Measurements from ENCODE around the gene PRRX1.
A peak's percentile ranks its signal among the peaks of the same experiment; 100 is the strongest.

PRRX1 gene

DNA sequence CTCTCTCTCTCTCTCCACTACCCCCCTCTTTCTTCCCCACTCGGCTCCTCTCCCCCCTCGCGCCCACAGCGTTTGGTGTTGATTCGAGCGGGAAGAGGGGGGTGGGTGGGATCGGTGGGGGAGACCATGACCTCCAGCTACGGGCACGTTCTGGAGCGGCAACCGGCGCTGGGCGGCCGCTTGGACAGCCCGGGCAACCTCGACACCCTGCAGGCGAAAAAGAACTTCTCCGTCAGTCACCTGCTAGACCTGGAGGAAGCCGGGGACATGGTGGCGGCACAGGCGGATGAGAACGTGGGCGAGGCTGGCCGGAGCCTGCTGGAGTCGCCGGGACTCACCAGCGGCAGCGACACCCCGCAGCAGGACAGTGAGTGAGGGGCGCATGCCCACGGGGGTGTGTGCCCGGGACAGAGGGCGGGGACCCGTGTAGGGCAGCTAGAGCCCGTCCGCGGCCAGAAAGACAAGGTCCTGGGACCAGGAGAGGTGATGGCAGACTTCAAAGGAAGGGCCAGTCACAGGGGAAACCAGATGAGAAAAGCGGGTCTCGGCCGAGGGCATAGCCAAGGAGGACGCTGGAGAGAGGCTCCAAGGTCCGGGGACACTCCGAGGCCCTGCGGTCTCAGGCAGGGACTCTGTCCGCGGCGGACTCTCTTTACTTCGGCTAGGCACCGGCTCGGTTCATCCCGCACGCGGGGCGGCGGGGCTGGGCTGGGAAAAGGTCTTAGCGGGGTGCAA is at the start of gene PRRX1:
Gene PRRX1, plus strand, starts transcription at position 39 of the 735 bp plus-strand sequence. Its CDS starts 88 bp downstream, at position 127.
- DNase-seq: peak; percentile 54 to 83 (median 69)

DNA sequence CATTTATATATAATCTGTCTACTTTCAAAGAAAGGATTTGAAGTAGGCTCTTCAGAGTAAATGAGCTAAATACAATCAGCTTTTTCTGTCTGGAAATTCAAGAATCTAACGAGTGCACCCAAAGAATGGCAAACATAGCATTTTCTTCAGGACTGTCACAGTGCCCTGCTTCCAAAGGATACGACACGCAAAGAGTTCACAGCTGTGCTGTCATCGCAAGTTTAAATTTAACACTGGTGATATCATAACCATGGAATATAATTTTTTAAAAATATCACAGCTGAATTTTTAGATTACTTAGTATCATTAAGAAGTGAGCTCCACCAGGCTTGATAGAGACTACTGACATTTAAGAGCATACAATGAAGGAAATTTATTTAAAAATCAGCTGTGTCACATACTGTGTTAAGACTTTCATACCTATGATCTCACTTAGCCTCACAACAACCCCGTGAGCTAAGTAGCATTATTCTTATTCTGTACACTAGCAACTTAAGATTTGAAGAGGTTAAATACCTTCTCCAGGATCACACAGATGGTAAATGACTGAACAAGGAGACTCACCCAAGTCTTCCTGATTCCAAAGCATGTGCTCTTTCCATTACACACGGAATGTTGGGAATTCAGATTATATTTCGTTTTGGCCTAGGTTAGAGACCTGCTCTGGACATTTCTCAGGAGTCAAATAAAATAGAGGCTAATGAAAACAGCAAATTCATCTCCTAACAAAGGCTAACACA is 46.2 kb upstream of the PRRX1 start:
- DNase-seq: no peak

DNA sequence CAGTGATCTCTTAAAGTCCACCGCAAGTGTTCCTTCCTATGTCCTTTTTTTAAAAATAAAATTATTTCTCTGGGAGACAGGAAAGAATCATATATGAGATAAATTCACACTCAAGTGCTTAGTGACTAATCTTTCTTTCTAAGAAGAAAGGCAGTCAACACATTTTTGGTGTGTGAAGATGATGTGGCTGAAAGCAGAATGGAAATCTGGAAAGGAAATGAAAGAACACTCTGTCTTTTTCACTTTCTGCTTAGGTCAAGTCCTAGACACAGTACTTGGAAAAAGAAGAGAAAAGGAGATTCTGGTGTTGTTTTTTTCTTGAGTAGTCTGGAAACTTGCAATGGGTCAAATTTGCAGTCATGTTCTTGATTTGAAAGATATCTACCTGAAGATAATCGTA is 45.5 kb upstream of the PRRX1 start:
- no peak for DNase-seq

DNA sequence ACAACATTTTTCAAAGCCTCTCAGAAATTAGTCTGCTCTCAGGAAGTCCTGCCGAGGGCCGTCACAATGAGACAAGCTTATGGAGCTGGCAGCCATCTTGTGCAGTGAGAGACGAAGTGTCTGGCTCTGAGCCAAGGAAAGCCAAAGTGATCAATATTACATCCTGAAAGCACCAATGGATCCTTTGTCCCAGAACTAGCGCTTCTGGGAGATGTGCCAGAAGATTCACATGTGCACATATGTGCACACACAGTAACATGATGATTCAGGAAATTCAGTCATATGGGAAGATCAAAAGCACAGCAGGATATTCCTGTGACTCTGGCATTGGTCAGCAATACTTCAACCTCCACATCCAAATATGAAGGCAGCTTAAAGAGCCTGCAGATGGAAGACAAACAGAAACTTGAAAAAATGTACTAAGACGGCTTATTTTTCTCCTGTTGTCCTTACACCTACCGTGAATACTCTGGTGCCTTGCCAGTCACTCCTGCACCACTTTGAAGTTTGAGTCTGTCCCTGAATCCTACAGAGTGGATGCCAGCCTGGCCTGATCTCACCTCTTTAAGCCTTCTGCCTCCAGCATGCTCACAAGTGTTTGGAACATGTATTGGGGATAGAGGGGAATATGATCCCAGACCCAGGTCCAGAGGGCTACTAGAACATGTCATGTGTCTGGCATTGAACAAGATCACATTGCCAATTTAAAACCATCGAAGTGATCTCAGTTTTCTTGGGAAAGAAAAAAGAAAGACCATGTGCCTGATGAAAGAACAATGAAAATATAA is 44.5 kb upstream of the PRRX1 start:
- peak in 2 of 3 experiments; percentile 8 to 39 for DNase-seq

DNA sequence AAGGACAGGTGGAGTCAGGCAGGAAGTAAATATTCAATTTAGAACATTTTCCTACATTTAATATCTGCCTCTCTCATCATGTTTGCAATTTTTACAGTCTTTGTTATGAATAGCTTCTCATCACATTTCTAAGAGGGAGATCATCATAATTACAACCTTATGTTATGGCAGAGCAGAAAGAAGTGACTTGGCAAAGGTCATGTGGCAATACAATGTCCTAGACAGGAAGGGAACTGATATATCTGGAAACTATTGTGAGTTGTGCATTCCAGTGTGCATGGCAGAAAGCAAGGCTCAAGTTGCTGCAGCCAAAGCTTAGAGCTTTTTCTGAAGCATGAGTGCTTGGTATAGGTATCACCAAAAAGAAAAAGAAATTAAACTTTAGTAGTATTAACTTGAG is 43.8 kb upstream of the PRRX1 start:
- DNase-seq: no peak

DNA sequence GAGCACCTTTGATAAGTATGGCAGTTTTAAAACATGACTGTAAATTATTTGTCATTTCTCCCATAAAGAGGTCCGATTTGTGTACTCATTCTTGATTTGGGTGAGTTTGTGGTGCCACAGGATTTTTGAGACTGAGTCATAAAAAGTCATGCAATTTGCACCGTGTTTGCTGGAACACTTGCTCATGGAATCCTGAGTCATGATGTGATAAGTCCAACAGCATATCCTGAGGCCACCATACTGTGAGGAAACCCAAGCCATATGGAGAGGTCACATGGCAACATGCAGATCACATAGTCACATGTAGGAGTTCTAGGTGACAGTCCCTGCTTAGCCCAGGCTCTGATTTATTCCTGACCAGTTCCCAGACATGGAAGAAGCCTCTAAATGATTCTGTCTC is 40.8 kb upstream of the PRRX1 start:
- DNase-seq: no peak

DNA sequence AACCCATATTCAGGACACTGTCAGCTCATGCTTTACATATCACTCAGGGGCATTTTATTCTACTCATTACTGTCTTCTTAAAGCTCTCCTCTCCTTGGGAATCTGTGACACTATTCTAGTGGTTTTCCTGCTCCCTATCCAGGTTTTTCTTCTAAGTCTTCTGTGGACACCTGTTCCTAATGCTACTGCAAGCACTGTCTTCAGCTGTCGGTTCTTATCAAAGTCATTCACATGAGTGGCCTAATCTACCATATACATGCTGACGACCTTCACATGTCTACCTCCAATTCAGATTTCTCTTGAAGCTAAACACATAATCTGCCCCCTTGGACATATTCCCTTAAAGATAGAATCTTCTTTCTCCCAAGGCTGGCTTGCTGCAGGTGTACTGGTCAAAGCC is 39.8 kb upstream of the PRRX1 start:
- DNase-seq: no peak

DNA sequence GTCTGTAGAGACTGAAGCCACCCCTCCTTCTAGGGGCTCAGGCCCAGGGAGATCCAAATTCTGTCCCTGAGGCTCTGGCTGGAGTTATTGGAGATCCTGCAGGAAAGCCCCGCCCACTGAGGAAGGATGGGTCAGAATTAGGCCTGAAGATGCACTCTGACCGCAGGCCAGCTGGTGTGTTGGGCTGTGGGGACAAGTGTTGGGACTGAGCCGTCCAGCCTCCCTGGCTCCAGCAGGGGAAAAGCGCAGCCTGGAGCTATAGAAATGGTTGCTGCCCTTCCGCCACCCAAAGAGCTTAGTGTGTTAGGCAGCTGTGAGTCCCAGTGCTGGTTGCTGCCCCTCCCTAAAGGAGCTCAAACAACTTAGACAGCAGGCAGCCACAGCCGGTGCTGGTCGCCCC is 33.0 kb upstream of the PRRX1 start:
- DNase-seq: no peak

DNA sequence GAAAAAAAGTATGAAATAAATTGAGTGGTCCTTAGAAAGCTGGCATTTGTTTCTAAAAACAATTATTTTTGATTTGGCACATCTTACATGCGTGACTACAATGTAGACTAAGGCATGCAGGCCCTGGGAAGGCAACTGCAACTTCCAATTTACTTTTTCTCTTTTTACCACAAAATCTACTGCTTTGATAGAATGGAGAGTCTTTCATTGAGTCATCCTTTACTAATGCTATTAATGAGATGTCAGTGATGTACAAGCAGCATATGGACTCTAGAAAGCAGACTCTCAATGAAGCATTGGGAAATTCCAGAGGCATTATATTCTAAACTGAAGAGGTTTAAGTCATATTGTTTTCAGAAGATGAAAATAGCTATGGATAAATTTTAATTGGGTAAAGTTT is 29.6 kb upstream of the PRRX1 start:
- DNase-seq: no peak

DNA sequence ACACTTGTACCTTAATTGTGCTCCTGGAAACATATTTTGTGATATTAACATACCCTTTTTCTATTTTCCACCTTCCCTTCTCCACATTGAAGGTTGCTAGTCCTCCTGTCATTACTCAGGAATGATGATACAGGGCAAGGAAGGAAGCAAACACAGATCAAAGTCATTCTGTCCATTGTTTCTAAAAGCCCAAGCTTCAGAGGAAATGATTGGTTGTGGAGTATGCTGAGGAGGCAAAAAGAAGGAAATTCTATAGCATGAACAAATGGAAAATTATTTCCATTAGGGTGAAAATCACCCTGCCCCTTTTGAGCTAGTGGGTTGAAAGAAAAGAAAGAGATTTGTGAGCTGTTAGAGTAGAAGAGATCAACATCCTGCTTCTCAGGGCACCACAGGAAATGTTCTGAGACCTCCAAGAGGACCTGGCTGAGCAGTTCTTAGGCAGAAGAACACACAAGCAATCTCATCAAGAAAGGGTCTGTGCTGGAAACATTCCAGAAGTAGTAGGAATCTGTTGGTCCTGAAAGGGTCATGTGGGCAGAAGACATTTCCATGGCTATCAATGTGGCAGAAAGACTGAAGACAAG is 29.0 kb upstream of the PRRX1 start:
- DNase-seq: no peak

DNA sequence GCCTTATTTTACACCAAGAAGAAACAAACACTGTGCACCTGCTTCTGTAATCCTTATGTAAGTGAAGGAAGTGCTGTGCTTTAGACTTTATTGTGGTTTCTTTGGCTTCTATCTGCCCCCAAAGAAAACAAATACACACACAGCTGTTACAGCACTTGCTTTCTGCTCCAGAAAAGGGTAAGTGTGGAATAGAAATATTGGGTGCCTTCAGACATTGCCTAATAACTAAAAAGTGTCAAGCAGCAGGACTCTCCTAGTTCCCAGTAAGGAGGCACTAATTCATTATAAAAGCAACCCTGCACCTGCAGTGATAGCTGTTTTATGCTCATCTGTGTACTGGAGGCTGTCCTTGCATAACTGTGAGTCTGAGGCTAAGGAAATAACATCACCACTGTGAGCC is 23.4 kb upstream of the PRRX1 start:
- no peak for DNase-seq

DNA sequence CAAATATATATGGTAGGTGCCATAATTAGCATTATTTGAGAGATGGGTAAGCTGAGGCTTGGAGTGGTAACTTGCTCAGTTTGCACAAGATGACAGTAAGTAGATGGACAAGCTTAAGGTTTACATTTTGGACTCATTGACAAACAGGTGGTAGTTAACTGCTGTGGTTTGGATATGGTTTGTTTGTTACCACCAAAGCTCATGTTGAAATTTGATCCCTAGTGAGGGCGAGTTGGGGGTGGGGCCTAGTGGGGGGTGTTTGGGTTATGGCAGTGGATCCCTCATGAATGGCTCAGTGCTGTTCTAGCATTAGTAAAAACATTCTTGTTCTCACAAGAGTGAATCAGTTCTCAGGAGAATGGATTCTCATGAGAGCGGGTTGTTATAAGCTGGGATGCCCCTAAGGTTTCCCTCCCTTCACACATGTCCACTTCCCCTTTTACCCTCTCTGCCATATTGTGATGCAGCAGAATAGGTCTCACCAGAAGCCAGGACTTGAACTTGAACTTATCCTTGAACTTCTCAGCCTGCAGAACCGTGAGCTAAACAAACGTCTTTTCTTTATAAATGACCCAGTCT is 6.6 kb upstream of the PRRX1 start:
- peak in 2 of 3 experiments; percentile 44 to 60 for DNase-seq

DNA sequence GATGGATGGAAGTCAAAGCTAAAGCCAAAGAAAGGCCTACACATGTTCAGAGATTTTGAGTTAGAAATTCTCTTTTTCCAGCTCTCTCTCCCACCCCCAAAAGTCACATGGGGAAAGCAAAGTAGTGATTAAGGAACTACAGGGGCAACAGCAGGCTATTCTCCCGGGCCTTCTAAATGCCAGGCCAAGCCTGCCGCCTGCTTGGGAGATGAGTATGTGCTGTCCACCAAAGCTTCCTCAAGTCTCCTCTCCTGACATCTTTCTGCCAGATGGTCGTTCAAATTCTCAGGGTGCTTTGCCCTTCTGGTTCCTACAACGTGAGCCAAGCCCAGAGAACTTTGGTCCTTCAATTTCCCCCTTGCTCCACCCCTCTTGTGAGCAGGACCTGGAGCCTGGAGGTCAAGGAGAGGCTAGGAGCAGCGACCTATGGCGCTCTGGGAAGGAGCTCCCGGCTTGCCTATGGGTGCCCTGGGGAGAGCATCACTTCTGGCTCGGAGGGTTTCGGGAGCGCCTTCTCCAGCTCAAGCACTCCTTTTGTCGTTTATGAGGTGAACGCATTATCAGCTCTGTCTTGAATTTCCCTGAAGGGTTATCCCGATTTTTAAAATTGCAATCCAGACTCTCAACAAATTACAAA is 4.4 kb upstream of the PRRX1 start:
- no peak for DNase-seq

DNA sequence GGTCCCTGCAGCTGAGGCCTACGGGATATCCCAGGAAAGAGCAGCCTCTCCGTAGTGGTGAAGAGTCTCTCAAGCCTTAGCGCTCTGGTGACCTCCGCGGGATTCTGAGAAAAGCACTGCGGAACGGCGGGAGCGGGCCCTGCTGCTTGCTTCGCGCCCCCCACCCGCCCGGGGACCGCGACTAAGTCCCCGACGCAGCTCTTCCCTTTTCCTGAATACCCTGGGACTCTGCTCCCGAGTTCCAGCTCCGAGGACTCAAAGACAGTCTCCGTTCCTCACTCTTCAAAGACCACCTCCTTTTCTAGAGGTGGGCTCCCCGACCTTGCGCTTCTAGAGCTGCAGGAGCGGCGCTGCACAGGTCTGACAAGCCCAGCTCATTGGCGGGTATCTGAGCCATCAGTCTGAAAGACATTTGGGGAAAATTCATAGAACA is 3.6 kb upstream of the PRRX1 start:
- no peak for DNase-seq

DNA sequence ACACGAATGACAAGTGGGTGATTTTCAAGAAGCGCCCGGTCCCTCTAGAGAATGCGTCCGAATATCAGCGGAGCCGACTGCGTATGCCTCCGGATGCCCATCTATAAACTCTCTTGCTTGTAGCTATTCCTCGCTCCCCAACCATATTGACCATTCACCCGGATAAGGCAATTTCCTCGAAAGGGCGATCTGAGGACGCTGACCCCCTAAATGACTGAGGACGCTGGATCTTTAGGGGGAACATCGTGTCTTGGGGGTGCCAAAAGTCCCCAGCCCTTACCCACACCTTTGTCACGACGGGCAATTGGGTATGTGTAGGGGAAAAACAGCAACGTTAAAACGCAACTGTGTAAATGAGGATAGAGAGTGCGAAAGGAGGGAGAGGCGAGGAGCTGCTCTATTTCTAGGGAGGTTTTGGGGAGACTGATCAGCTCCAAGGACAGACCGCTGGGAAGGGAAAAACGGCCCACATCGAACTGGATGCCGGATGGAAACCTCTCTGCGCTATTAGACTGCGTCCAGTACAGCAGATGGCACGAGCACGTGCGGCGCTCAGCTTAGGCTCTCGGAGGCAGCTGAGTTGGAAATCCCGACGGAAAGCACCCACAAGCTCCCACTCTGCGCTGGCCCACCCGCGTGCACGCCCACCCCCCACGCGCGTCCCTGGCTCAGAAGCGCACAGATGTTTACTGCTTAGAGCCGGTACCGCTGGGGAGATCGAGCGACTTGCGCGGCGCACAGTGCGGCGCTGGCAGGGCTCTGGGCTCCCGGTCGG is 2.9 kb upstream of the PRRX1 start:
- DNase-seq: no peak

DNA sequence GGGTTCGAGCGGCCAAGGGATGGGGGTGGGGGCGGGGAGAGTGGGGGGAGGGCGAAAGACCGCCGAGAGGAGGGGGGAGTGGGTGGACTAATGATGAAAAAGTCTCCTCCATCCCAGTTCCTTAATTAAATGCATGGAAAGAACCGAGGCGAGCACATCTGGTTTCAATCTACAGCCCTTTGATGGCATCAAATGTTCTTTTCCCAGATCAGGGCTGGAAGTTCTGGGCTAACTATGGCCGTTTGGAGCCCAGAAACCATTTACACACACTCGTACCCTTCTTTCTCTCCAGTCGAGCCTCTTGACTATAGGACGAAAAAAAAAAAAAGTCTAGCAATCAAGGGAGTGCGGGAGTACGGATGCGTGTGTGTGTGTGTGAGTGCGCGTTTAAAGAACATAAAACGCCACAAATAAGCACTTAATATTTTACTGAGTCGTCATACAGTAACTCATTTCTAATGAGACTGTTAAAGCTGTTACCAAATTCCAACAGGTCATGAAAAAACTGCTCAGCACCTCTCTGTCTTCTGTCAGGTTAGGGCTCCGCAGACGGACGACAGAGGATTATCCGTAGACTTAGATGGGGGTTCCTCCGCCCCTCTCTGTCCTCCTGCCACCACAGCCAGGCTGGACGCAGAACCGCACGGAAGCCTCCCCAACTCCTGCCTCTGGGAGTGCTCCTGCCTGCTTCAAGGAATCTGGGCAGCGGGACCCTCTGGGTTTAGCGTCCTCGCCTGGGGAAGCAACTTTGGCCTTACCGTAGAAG is 2.1 kb upstream of the PRRX1 start:
- peak in 2 of 3 experiments; percentile 12 to 56 for DNase-seq

DNA sequence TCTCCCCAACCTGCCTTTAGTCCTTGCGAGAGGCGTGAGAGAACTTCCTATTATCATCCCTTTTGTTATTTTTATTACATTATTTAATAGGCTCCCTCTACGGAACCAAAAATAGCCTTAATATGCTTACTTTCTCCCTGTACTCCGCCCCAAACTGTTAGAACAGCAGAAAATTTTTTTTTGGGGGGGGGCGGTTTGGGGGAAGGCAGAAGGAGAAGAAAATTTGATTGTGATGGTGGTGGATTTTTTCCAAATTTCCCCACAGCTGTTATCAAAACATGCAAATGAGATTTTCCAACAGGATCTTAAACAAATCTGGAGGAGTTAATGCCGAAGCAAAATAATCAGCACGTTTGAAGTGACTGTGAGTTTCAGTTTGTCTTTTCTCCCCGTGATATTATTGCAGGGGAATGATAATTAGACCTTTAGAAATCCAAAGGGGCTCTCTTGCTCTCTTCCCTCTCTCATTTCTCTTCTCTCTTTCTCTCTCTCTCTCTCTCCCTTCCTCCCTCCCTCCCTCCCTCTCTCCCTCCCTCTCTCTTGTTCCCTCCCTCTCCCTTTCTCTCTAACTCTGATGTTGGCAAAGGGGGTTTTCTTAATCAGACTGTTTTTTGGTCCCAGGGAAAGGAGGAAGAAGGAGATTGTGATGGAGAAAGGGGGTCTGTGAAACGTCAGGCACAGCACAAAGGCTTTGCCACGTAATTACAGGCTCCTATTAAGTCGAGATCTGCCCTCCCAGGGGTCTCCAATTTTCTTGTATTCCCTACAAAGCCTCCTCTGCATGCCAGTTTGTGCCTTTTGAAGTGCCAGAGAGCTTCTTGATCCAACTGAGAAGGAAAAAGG is 1.1 kb upstream of the PRRX1 start:
- peak in 2 of 3 experiments; percentile 53 to 61 for DNase-seq

DNA sequence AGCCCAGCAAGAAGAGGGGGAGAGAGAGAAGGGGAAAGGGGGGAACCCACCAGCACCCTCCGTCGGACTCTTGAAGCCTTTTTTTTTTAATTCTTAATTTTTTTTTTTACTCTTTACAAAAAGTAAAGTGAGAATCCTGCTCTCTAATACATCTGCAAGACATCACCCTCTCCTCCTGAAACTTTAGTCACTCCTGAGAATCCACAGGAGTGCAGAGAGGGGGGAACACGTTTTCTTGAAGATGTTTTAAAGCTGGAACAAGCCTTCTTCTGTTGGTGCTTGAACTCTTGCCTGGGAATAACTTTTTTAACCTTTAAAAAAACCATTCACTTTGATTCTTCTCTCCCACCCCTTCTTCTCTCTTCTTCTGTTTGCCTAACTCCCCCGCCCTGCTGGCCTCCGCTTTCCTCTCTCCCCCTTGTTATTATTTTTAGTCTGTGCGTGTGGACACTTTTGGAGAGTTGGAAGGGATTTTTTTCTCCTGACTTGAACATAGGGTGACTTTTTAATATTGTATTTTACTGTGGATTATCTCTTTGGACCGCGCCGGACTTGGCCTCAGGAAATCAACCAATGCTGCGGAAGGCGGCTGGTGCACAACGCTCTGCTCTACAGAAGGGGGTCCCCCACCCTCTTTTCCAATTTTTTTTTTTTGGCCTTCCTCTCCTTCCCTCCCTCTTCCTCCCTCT is 383 bp upstream of the PRRX1 start:
- DNase-seq: peak in 2 of 3 experiments; percentile 56 to 63
